Measurements from ENCODE around the gene MPO.

Gene MPO

DNA sequence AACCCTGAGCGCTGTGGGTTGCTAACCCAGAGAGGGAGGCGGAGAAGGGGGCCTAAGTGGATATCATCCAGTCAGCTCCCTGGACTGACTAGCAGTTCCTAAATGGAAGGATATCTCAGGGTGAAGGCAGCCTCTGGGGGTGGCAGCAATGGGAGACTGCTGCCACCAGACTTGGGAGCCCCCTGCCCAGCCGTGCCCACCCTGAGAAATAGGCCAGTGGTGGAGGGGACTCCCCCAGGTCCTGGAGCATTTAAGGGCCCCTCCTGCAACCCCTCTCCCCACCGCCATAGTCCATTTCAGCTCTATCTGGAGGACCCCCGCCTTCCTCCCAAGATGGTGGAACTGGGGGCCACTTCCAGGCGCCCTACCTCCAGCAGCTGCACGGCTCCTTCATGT, 39.4 kb upstream of the MPO start:
- DNase-seq (ENCODE audit: extremely low spot score, insufficient read length, low read depth) (no peak), FAIRE-seq (no peak)

DNA sequence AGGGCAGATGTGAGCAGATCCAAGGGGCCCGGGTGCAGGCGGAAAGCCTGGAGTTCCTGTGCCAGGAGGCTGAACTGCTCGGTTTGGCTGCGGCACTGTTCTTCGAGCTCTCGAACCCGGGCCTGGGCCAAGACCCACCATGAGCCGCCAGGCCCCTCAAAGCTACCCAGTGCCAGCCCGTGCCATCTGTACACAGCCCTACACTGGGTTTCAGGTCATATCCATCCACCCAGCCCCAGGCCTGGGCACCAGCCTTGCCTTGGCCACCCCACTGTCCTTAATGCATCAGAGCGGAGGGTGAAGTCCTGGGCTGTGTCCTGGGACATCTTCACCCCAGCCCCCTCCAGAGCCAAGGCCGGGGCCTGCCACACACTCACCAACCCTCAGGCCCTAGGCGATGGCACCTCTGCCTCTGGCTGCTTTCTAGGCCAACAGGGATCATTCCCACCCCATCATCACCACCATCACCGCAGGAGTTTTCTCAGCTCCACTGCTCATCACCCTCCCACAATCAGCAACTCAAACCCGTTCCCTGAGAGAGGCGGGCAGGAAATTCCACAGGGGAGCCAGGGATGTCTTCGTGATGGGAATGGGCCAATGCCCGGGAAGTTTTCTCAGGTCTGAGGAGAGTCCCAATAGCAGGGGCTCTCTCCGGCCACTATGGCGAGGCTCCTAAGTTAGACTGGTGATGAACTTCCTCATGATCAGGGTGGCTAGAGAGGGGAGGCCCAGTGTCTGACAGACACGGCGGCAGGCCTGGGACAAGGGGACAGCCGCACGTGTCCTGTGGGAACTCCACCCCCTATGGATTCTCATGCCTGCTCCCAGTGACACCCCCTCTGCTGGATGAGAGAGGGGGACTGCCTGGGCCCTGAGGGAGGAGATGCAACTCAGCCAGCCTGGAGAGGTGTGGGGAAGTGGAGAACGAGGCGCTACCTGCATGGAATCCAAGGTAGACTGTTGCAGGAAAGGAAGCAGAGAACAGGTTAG, 38.7 kb upstream of the MPO start:
- FAIRE-seq (no peak), DNase-seq (ENCODE audit: extremely low spot score, insufficient read length, low read depth) (no peak)

DNA sequence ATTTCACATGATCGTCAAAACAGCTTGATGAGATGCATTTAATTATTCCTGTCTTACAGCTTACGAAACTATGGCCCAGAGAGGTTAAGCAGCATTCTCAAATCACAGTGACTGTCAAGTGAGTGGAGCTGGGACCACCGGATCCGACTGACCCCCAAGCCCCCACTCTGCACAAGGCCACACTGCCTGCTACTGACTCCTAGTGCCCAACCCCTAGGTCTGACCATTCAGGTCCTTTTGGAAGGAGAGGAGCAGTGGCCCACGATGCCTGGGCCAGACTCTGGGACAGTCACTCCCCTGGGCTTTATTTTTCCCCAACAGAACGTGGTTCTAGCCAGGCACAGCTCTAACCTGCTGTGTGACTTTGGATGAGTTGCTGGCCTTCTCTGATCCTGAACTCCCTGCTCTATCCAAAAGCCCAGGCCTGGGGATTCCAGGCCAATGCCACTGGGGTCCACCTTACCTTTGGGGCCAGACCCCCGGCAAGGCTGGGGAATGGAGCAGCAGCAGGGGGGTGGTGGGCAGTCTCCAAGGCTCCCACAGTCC, 38.0 kb upstream of the MPO start:
- no peak for FAIRE-seq

DNA sequence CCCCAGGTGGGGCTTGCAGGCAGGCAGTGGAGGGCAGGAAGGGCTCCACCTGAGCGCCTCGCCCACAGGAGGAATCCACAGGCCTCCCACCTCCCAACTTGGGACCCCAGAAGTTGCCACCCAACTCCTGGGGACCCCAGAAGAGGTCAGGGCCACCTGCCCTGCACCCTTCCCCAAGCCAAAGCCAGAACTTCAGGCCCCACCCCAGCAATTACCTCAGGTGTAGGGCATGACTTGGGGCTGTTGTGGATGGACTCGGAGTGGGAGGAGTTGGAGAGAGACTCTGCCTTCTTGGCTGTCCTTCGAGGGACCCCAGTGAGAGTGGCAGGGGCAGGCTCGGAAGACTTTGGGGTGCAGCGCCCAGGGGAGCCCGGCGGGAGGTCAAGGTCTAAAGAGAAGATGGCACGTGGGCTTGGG, 37.3 kb upstream of the MPO start:
- FAIRE-seq, result no peak
- no peak for DNase-seq (ENCODE audit: extremely low spot score, insufficient read length, low read depth)

More for the DNA sequence above, 38.0 kb upstream of the MPO start:
- no peak for DNase-seq (ENCODE audit: extremely low spot score, insufficient read length, low read depth)

DNA sequence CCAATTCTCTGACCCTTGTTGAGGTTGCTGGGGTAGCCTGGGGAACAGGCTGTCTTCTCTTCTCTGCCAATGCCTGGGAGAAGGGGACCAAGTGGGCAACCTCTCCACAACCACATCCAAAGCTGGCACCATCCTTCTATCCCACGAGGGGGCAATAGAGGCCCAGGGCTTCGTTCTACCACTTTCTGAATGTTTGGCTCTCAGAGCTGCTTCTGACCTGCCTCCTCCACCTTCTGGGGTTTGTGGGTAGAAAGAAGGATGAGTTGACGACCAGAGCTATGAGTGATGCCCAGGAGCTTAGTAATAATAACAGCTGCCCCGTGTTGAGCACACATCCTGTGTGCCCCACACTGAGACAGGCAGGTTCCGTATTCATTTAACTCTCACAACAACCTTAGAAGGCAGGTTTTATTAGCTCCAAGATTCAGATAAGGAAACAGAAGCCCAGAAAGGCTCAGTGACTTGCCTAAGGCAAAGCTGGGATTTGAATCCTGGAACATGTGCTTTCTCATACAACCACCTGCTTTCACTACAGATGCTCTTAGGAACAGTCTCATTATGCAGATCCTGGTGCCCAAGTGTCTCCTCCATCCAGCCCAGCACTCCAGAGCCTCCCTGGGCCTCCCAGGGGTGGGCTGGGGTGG, 36.8 kb upstream of the MPO start:
- DNase-seq (ENCODE audit: extremely low spot score, insufficient read length, low read depth) (peak; percentile 63), FAIRE-seq (peak; percentile 93)

DNA sequence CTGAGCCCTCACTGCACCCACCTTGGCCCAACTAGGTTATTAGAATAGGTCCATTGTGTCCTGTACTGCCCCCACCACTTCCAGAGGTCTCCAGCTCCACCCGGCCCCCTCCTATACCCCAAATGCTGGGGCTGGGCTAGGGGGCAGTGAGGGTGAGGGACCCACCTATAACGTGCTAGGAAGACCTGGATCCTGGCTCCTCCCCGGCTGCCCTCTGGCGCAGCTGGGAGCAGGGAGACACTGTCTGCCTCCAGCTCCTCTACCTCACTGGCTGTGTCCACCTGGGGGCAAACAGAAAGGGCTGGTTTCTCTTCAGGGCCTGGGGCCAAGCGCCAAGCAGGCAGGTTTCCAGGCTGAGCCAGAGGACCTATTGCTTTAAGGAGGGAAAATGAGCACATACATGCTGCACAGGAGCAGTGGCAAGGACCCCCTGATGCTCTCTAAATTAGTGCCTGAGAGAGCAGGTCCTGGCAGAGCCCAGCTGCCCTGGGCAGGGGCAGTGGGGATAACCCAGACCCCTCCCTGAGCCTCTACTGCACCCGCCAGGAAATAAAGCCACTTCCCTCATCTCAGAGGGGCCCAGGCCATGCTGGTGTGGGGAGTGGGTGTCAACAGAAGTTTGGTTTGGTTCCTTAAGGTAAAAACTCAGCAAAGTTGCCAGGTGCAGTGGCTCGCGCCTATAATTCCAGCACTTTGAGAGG, 35.7 kb upstream of the MPO start:
- no peak for DNase-seq (ENCODE audit: extremely low spot score, insufficient read length, low read depth)
- FAIRE-seq, result no peak

DNA sequence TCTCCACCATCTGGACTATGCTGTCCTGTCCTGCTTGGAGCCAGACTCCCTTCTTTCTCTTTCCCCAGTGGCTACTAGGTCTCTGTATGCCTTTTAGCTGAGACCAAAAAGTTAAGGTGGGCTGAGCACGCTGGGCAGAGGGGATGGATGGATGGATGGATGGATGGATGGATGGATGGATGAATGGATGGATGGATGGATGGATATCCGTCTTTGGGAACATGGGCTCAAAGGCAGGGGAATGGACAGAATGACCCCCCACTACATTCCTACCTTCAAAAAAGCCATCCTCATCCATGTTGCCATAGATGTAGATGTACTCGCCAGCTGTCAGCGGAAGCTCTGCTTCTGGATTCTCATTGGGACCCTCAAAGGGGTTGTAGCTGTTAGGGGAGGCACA, 35.0 kb upstream of the MPO start:
- DNase-seq (ENCODE audit: extremely low spot score, insufficient read length, low read depth) (no peak), FAIRE-seq (no peak)

DNA sequence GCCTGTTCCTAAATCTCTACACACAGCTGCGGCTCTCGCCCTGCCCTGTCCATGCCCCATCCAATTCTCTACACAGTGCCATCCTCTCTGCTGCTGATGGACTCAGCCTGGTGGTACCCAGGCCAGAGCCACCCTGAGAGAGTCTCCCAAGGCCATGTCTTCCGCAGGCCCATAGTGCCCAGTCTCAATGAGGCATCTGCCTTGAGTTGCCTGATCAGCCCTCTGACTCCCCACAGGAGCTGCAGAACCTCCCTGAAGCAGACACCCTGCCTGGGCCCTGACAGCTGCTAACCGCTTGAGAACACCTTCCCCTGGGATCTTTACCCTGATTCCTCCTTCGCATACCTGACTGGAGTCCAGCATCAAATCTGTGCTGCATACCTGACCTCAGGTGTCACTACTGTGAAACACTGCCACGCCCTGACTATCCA, 34.6 kb upstream of the MPO start:
- FAIRE-seq, result no peak

DNA sequence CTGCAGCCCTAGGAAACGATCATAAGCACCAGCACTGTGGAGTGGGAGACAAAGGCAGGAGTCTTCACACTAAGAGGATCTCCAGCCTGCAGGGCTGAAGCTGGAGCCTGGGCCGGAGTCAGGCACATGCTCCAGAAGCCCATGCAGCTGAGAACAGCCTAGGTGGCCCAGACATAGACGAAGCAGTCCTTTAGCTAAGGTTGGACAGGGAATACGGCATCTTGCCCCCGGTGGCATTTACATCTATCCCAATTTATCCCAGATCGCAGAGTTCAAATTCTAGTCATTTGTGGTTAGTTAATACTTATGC, 33.9 kb upstream of the MPO start:
- FAIRE-seq, result no peak
- DNase-seq (ENCODE audit: extremely low spot score, insufficient read length, low read depth), result no peak

More for the DNA sequence above, 34.6 kb upstream of the MPO start:
- DNase-seq (ENCODE audit: extremely low spot score, insufficient read length, low read depth), result no peak

DNA sequence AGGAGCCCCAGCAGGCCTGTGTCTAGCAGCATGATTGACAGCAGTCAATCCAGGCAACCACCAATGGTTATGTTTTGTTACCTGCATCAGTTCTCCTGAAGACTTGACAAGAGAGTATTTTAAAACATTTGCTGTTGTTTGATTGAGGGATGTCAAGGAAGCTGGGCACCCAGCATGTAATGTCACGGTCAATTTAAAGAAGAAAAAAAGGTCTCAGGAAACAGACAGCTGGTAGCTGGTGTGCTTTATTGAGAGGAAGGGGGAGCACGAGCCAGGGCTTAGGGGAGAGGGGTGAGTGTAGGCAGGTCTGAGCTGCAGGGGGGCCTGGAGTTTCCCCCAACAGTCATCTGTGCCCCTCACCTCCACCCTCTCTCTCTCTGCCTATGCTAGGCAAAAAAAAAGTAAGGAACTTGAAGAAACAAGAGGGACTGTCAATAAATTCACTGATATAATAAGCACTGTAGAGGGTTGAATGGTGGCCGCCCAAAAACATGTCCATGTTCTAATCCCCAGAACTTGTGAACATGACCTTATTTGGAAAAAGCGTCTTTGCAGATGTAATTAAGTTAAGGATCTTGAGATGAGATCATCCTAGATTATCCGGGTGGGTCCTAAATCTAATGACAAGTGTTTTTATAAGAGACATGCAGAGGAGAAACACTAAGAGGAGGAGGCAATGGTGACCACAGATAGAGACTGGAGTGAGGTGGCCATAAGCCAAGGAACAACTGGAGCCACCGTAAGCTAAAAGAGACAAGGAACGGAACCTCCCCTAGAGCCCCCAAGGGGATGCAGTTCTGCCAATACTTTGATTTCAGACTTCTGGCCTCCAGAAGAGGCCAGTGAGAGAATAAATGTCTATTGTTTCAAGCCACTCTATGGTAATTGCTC, 33.3 kb upstream of the MPO start:
- FAIRE-seq (no peak), DNase-seq (ENCODE audit: extremely low spot score, insufficient read length, low read depth) (no peak)

DNA sequence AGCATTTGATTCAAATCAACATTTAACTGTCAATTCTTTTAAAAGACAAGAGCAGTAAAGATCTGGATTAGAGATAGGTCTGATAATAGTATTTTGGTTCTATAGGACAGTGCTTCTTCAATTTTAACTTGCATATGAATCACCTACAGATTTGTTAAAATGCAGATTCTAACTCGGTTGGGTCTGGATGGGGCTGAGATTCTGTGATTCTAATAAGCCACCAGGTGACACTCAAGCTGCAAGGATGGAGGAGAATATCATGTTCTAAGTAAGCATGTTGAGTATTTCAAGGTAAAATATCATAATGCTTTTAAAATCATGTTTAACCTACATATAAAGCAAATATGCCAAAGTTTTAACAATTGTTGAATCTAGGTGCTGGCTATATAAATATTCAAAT, 32.1 kb upstream of the MPO start:
- FAIRE-seq, result peak; percentile 5
- no peak for DNase-seq (ENCODE audit: extremely low spot score, insufficient read length, low read depth)

DNA sequence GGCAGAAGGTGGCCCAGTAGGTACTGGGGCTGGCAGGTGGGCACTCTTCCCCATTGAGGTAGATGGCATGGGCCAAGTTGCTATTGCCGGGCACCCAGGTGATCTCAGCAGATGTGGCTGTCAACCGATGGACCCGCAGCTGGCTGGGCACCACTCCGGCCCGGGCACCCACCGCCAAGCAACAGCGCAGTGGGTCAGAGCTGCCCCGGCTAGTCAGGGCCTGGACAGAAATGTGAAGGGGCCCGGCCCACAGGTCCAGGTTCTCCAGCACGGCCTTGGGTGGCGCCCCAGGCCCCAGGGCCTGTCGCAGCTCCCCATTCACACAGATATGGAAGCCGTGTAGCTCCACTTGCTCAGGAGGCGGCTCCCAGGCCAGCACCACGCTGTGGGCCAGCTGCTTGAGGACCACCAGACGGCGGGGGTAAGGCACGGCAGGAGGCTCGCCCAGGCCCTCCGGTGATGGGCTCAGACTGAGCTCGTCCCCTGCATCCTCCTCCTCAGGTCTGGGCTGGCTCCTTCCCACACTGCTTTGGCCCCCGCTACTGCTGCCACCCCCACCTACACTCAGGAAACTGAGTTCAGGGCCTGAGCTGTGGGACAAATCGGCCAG, 31.4 kb upstream of the MPO start:
- FAIRE-seq (no peak), DNase-seq (ENCODE audit: extremely low spot score, insufficient read length, low read depth) (no peak)

DNA sequence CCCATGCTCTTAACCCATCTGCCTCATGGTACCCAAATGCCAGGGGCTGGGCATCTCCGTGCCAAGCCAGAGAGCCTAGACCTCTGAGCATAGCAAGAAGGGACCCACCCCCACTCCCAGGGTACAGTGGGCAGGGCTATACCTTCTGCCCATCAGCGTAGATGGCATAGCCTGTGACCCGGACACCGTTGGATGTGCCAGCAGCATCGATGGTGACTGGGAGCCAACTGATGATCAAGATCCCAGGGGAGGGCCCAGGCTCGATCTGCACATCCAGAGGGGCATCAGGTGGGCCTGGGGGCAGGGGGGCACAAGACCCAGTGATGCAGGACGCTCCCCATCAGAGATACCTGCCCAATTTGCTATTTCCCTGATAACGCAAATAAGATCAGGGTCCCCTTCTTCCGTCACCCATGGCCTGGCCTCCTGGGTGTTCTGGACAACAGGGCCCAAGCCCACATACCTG, 30.7 kb upstream of the MPO start:
- FAIRE-seq (no peak), DNase-seq (ENCODE audit: extremely low spot score, insufficient read length, low read depth) (no peak)

DNA sequence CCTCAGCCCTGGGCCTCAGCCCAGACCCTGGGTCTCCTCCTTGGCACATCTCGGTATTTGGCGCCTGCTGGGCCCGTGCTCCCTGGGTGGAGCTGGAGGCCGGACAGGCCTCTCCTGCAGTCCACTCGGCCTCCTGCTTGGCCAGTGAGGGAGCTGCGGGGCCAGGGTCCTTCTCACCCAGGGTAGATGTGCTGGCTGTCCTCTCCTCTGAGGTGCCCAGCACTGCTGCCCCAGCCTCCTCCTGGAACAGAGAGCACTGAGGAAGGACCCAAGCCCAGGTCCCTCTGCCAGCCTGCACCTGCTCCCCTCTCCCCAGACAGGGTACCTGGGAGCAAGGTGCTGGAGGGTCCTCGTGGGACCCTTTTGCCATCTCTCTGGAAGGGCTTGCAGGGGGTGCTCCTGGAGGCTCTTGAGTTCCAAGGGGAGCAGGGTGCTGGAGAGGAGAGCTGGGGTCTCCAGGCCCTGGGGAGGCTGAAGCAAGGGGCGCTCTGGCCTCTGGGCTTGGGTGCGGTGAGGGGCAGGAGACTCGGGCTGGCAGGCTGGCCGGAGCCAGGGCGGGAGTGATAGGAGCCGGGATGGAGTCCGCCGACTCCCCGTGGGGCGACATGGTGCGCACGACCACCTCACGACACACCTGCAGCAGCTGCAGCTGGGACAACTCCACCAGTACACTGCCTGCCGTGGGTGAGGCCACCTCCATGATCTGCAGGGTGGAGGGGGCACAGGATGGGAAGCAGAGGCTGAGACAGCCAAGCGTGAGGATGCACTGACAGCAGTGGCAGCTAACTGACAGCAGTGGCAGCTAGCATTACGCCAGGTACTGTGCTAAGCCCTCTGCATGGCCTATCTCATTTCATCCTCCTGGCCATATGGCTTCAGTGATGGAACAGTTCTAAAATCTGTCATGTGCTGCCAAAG, 30.0 kb upstream of the MPO start:
- FAIRE-seq, result no peak

DNA sequence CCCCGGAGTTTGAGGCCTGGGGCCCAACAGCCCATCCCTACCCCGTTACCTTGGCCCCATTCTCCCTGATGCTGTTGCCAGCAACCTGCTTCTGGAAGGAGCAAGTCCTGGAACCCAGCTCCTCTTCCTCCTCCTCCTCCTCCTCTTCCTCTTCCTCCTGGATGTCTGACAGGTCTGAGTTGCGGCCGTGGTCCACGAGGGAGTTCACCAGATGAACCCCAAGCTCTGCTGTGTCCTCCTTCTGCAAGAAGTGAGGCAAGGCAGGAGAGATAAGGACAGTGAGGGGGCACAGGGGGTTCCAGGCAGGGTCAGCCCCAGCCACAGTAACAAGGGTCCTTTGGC, 29.2 kb upstream of the MPO start:
- DNase-seq (ENCODE audit: extremely low spot score, insufficient read length, low read depth) (no peak), FAIRE-seq (no peak)

More for the DNA sequence above, 30.0 kb upstream of the MPO start:
- no peak for DNase-seq (ENCODE audit: extremely low spot score, insufficient read length, low read depth)

DNA sequence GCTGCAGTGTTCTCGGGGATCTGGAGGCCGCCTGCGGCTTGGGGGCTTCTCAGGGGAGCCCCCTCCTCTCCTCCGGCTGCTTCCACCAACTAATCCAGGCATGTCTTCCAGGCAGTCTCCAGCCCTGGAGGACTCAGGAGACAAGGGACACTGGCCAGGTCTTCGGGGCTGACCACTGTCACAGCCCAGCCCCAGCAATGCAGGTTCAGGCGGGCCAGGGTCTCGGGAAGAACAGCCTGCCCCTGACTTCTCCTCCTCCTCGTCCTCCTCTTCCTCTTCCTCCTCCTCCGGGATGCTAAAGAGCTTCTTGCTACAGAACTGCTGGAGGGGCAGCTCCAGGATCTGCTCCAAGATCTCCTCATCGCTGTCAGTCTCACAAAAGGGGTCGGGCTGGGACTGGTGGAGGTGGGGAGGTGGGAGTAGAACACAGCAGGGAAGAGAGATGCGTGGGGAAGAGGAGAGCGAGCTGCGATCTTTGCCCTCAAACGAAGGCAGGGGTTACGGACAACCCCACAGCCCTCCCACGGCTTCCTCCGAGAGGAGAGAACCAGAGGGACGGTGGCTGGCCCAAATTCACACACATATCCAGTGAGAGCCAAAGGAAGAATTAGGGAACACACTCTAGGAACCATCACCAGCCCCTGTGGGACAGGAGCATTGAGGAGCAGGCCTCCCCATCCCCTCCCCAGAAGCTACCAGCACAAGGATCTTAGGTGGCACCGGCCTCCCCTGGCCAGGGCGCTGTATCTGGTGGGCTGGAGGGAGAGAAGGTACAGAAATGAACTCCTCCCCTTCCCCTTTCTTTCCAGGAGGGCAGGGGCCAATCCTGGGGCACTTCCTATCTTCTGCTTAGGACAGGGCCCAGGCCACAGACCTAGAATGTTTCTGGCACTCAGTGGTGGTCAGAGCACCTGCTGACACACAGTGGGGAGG, 28.5 kb upstream of the MPO start:
- DNase-seq (ENCODE audit: extremely low spot score, insufficient read length, low read depth) (no peak), FAIRE-seq (no peak)
